Uterus (tissue), 2 donors: ENCODE measurements around the gene DGKD.

Source experiments
- POLR2A ChIP-seq, 2 donors: fragments of 450-650 bp; IDR thresholded peaks; one replicate each; pipeline ENCODE4 v1.6.1; 2016; ENCODE audit warnings: antibody characterized with exemption in 2 of 2, mild to moderate bottlenecking in 1 of 2, moderate library complexity in 1 of 2
- TF ChIP-seq, protein P1 (sequence below), 4 experiments: fragments of 200-600 bp in 2 of 4; fragments of 450-650 bp in 2 of 4; sonication (generic) in 2 of 4; IDR thresholded peaks; one replicate each; pipeline ENCODE4 v1.5.1; 2016 to 2019; ENCODE audit warnings: antibody characterized with exemption in 4 of 4, mild to moderate bottlenecking in 2 of 4, moderate library complexity in 1 of 4

DNA sequence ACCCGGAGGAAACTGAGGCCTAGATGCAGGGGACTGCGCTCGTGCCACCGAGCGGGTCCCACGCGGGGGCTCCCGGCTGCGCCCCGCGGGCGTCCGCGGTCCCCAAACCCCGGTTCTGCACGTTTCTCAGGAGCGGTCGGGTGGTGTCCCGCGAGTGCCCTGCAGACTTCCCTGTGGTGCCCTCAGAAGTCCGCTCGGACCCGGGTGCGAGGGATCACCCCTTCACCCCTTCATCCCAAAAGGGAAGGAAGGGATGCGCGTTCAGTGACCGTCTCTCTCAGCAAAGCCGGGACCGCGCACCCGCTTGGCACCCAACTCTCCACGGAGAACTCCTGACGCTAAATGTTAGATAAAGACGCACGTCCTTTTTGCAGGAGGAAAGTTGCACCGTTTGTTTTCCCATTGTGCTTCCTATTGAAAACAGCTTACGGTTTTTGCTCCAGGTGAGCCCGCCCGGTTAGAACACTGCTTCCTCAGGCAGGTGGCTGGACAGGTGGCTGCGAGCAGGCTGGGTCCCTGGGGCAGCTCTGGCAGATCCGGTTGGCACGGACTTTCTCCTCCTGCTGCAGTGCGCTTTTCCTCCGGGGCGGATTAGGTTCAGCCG is 779 bp downstream of the DGKD start:
- TF ChIP-seq, protein P1, sequence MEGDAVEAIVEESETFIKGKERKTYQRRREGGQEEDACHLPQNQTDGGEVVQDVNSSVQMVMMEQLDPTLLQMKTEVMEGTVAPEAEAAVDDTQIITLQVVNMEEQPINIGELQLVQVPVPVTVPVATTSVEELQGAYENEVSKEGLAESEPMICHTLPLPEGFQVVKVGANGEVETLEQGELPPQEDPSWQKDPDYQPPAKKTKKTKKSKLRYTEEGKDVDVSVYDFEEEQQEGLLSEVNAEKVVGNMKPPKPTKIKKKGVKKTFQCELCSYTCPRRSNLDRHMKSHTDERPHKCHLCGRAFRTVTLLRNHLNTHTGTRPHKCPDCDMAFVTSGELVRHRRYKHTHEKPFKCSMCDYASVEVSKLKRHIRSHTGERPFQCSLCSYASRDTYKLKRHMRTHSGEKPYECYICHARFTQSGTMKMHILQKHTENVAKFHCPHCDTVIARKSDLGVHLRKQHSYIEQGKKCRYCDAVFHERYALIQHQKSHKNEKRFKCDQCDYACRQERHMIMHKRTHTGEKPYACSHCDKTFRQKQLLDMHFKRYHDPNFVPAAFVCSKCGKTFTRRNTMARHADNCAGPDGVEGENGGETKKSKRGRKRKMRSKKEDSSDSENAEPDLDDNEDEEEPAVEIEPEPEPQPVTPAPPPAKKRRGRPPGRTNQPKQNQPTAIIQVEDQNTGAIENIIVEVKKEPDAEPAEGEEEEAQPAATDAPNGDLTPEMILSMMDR (IDR thresholded peaks at IDR 0.05), result no peak
- no peak for TF ChIP-seq POLR2A (IDR thresholded peaks at IDR 0.05)
